ENCODE results near the gene CACNA1F. TPM values are rescaled to one million over a fixed set of nuclear protein-coding genes. Genes with fewer than 3 reads are reported as not detected.

CACNA1F gene
- total and polyA plus RNA-seq, 9 of the 15 experiments (the other 6 are each of a cell fraction or from before 2014, with no cell fraction given): under 0.01 to 0.41 (median 0.03) TPM; not detected in 3

DNA sequence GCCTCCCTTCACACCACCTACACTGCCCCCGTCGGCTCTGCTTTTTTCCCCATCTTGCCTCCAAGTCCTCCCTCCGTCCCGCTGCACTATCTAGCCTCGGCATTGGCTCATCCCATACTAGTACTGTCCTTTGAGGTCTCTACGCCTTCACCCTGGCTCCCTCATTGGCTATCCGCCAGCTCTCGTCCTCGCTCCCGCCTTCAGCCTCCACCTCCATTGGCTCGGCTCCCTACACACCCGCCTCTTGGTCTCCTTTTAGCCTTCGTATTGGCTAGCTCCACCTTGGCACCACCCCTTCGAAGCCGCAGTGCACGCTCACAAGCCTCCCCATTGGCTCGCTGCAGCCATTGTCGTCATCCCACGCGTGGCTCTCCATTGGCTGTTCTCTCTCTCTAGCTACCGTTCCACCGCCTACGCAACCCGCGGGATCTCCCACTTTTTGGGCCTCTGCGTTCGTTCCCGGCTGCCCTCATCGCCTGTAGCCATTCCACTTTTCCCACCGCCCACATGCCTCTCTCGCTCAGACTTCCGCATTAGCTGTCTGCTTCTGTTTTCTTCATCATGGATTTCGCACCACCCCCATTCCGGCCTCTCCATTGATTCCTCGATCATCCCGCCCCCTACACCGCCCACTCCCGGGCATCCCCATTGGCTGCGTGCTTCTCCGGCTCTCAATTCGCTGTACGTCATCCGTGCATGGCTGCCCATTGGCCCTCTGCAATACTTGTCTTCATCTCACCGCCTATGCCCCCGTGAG is 36.0 kb upstream of the CACNA1F start (continued):
- TF ChIP-seq, protein P1, sequence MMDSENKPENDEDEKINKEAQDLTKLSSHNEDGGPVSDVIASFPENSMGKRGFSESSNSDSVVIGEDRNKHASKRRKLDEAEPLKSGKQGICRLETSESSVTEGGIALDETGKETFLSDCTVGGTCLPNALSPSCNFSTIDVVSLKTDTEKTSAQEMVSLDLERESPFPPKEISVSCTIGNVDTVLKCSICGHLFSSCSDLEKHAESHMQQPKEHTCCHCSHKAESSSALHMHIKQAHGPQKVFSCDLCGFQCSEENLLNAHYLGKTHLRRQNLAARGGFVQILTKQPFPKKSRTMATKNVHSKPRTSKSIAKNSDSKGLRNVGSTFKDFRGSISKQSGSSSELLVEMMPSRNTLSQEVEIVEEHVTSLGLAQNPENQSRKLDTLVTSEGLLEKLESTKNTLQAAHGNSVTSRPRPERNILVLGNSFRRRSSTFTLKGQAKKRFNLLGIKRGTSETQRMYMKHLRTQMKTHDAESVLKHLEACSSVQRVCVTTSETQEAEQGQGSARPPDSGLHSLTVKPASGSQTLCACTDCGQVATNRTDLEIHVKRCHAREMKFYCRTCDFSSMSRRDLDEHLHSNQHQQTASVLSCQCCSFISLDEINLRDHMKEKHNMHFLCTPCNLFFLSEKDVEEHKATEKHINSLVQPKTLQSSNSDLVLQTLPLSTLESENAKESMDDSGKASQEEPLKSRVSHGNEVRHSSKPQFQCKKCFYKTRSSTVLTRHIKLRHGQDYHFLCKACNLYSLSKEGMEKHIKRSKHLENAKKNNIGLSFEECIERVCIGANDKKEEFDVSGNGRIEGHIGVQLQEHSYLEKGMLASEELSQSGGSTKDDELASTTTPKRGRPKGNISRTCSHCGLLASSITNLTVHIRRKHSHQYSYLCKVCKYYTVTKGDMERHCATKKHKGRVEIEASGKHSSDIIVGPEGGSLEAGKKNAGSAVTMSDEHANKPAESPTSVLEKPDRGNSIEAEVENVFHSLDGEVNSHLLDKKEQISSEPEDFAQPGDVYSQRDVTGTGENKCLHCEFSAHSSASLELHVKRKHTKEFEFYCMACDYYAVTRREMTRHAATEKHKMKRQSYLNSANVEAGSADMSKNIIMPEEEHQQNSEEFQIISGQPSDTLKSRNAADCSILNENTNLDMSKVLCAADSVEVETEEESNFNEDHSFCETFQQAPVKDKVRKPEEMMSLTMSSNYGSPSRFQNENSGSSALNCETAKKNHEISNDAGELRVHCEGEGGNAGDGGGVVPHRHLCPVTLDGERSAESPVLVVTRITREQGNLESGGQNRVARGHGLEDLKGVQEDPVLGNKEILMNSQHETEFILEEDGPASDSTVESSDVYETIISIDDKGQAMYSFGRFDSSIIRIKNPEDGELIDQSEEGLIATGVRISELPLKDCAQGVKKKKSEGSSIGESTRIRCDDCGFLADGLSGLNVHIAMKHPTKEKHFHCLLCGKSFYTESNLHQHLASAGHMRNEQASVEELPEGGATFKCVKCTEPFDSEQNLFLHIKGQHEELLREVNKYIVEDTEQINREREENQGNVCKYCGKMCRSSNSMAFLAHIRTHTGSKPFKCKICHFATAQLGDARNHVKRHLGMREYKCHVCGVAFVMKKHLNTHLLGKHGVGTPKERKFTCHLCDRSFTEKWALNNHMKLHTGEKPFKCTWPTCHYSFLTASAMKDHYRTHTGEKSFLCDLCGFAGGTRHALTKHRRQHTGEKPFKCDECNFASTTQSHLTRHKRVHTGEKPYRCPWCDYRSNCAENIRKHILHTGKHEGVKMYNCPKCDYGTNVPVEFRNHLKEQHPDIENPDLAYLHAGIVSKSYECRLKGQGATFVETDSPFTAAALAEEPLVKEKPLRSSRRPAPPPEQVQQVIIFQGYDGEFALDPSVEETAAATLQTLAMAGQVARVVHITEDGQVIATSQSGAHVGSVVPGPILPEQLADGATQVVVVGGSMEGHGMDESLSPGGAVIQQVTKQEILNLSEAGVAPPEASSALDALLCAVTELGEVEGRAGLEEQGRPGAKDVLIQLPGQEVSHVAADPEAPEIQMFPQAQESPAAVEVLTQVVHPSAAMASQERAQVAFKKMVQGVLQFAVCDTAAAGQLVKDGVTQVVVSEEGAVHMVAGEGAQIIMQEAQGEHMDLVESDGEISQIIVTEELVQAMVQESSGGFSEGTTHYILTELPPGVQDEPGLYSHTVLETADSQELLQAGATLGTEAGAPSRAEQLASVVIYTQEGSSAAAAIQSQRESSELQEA (IDR thresholded peaks at IDR 0.05; ENCODE audit: low read depth): no peak
- TF ChIP-seq RFX1 (IDR thresholded peaks at IDR 0.05): no peak; the same call in 1 of the 2 replicates
- TF ChIP-seq, protein P2, sequence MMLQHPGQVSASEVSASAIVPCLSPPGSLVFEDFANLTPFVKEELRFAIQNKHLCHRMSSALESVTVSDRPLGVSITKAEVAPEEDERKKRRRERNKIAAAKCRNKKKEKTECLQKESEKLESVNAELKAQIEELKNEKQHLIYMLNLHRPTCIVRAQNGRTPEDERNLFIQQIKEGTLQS (IDR thresholded peaks at IDR 0.05): 0 out of 2 replicates have a peak, but pooled peaks have one; percentile 20
- TF ChIP-seq, protein P2 (CRISPR knock-in tag; conservative IDR thresholded peaks at IDR 0.05): no peak
- no peak for TF ChIP-seq ZZZ3 (IDR thresholded peaks at IDR 0.05)
- TF ChIP-seq, protein P3, sequence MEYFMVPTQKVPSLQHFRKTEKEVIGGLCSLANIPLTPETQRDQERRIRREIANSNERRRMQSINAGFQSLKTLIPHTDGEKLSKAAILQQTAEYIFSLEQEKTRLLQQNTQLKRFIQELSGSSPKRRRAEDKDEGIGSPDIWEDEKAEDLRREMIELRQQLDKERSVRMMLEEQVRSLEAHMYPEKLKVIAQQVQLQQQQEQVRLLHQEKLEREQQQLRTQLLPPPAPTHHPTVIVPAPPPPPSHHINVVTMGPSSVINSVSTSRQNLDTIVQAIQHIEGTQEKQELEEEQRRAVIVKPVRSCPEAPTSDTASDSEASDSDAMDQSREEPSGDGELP (CRISPR knock-in tag; IDR thresholded peaks at IDR 0.05; ENCODE audit: borderline replicate concordance): peak; percentile 44; the same call in 1 of the 2 replicates
- TF ChIP-seq, protein P4, sequence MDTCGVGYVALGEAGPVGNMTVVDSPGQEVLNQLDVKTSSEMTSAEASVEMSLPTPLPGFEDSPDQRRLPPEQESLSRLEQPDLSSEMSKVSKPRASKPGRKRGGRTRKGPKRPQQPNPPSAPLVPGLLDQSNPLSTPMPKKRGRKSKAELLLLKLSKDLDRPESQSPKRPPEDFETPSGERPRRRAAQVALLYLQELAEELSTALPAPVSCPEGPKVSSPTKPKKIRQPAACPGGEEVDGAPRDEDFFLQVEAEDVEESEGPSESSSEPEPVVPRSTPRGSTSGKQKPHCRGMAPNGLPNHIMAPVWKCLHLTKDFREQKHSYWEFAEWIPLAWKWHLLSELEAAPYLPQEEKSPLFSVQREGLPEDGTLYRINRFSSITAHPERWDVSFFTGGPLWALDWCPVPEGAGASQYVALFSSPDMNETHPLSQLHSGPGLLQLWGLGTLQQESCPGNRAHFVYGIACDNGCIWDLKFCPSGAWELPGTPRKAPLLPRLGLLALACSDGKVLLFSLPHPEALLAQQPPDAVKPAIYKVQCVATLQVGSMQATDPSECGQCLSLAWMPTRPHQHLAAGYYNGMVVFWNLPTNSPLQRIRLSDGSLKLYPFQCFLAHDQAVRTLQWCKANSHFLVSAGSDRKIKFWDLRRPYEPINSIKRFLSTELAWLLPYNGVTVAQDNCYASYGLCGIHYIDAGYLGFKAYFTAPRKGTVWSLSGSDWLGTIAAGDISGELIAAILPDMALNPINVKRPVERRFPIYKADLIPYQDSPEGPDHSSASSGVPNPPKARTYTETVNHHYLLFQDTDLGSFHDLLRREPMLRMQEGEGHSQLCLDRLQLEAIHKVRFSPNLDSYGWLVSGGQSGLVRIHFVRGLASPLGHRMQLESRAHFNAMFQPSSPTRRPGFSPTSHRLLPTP (IDR thresholded peaks at IDR 0.05; ENCODE audit: borderline replicate concordance, extremely low read depth, insufficient read length): no peak
- no peak for TF ChIP-seq ADNP (tag; IDR thresholded peaks at IDR 0.05)
- peak; percentile 62; the same call in 1 of the 2 replicates for TF ChIP-seq PHF8 (IDR thresholded peaks at IDR 0.05; ENCODE audit: borderline replicate concordance, low read length)
- TF ChIP-seq, protein P5, sequence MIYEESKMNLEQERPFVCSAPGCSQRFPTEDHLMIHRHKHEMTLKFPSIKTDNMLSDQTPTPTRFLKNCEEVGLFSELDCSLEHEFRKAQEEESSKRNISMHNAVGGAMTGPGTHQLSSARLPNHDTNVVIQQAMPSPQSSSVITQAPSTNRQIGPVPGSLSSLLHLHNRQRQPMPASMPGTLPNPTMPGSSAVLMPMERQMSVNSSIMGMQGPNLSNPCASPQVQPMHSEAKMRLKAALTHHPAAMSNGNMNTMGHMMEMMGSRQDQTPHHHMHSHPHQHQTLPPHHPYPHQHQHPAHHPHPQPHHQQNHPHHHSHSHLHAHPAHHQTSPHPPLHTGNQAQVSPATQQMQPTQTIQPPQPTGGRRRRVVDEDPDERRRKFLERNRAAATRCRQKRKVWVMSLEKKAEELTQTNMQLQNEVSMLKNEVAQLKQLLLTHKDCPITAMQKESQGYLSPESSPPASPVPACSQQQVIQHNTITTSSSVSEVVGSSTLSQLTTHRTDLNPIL (CRISPR knock-in tag; IDR thresholded peaks at IDR 0.05): no peak
